HG02763 (cell line): Measurements from ENCODE around the gene KLF11.
"Not testable (repeated sequence)": the region's sequence is repeated elsewhere in the genome, so short reads cannot be mapped to it uniquely, and the experiment has no call there.

Experiments
- ATAC-seq: cut with Tn5 transposase; IDR thresholded peaks from one replicate; pipeline ENCODE4 v1.9.1; 2021; ENCODE audit warnings: mild to moderate bottlenecking, moderate library complexity; ENCODE audit not compliant: unreplicated experiment

KLF11 gene

DNA sequence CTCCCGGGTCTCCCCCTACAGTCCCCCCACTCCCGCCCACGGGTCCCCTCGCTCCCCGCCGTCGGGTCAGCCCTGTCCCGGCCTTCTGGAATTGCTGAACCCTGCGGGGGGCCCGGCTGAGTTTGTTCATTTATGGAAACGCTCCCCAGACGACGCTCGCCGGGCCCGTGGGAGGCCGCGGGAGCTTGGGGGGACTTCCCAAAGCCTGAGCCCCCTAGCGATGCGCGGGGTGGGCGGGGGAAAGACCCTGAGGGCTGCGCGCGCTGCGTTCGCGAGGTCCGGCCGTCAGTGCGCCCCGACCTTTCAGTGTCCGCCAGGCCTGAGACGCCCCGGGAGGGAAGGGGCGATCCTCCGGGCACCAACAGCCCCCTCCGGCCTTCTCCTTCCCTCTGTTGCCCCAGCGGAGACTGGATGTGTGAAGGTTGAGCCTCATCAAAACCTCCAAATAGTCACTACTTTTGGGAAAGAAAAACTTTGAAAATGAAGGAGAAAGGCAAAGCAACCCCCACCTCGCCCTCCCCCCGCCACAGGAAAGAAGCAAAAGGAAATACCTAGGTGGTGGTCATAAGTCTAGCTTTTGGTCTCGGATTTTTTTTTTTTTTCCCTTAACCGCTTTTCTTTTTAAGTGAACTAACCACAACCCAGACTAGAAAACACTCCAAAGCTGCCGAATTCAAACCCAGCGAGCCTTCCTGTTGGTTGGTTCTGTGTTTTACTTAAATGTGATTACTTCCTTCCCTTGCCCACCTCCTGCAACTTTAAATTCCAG lies 37.4 kb downstream of the KLF11 start:
- peak; percentile 28 for ATAC-seq

- ATAC-seq = no peak
Measured at GRCh38 chr2:10083046-10083445, 39.7 kb downstream of the KLF11 start.

DNA sequence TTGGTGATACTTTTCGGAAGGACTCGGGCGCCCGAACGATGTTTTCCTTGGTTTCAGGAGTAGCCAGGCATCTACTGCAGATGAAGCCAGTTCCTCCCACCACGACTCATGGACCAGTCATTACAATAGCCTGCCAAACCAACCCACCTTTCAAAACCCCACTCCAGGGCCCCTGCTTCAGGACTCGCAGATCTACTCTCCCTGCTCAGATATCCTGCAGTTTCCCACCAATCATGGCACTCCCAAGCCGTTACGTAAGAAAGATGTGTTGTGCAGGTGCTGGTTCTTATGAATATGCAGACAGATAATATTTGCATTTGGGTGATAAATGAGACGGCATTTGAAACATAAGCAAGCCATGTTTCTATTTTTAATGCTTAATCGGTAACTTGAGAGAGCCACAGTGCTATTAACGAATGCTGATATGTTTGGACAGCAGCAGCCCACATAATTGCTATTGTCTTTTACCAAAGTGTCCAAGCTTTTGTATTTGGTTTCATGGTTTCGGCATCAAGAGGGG lies 40.4 kb downstream of the KLF11 start:
- peak; percentile 32 for ATAC-seq

- no peak for ATAC-seq
Measured at GRCh38 chr2:10084223-10084865, 41.0 kb downstream of the KLF11 start.

- ATAC-seq = no peak
Measured at GRCh38 chr2:10085043-10085667, 41.8 kb downstream of the KLF11 start.

DNA sequence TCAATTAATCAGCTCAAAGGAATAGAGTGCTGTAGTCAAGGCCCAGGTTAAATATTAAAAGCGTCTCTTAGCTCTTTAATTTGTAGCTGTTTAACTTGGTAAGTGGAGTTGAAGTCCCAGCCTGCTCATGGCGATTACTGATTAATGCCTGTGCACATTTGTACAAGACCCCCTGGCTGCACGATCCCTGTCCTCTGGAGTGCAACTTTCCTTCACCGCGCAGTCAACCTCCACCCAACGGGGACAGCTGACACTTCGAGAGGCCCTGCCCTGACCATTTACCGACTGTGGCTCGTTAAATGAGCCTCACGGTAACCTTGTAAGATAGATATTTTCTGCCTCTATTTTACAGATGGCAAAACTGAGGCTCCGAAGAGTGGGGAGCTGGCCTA lies 42.3 kb downstream of the KLF11 start:
- no peak for ATAC-seq

- ATAC-seq = no peak
Measured at GRCh38 chr2:10086950-10087349, 43.6 kb downstream of the KLF11 start.

GRCh38 chr2:10087360-10087759 lies 44.0 kb downstream of the KLF11 start:
- ATAC-seq = no peak

DNA sequence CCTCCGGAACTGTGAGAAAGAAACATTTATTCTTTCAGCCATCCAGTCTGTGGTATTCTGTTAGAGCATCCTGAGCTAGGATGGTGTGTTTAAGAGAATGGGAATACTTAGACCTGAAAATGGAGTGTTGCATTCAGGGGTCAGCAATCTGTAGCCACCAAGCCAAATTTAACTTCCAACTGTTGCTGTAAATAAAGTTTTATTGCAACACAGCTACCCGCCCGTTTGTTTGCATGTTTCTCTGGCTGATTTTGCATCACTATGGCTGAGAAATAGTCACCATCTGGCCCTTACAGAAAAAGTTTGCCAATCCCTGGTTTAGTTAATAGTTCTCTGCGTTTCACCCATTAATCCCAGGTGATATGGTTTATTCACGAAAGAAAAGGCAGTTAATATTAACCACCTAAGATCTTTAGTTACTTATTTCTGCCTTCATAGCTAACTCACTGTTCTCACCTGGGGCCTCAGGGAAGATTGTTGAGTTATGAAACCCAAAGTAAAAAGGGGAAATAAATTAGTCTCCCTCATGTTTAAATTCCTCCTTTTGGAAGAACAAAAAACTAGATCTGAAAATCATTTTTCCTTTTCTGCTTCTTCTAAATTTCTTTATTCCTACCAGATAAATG lies 46.3 kb downstream of the KLF11 start:
- ATAC-seq = no peak

DNA sequence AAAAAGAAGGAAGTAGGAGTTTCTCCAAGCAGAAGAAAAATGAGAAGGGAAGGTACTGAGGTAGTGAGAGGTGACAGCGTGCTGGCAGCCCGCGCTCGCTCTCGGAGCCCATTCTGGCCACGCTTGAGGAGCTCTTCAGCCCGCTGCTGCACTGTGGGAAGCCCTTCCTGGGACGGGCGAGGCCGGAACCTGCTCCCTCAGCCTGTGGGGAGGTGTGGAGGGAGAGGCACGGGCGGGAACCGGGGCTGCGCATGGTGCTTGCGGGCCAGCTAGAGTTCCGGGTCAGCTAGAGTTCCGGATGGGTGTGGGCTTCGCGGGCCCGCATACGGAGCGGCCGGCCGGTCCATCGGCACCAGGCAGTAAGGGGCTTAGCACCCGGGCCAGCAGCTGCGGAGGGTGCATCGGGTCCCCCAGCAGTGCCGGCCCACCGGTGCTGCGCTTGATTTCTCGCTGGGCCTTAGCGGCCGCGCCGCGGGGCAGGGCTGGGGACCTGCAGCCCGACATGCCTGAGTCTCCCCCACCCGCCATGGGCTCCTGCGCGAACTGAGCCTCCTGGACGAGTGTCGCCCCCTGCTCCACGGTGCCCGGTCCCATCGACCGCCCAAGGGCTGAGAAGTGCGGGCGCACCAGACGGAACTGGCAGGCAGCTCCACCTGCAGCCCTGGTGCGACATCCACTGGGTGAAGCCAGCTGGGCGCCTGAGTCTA lies 48.0 kb downstream of the KLF11 start:
- peak; percentile 34 for ATAC-seq

- not testable (repeated sequence) for ATAC-seq
Measured at GRCh38 chr2:10091889-10092244, 48.5 kb downstream of the KLF11 start.

GRCh38 chr2:10094271-10094814 lies 51.0 kb downstream of the KLF11 start:
- ATAC-seq = no peak

DNA sequence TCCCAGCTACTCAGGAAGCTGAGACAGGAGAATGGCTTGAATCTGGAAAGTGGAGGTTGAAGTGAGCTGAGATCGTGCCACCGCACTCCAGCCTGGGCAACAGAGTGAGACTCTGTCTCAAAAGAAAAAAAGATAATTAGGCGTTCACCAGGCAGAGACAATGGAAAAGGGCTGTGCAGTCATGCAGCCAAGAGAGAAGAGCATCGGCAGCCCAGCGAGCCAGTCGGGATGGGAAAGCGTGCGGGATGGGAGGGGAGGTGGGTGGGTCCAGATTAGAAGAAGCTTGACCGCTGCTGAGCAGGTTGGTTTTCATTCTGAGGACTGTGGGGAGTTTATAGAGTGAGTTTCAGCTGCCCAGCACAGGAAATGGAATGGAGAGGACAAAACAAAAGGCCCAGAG lies 51.8 kb downstream of the KLF11 start:
- no peak for ATAC-seq

DNA sequence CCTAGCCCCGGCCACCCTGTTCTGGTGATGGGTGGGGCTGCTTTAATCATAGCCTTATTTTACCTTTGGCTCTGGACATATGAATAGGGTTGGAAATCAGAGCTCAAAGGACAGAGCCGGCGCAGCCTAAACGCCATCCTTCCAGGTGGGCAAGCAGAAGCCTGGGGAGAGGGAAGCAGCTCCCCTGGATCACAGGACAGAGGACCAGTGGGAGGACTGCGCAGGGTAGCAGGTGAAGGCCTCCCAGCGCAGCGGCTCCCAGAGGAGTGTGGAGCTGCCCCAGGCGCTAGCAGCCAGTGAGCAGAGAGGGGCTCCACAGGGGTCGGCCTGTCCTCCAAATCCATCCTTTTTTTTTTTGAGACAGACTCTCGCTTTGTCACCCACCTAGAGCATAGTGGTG lies 53.3 kb downstream of the KLF11 start:
- ATAC-seq = no peak

GRCh38 chr2:10097352-10098148 lies 54.2 kb downstream of the KLF11 start:
- ATAC-seq = peak; percentile 78

GRCh38 chr2:10101491-10101890 lies 58.1 kb downstream of the KLF11 start:
- no peak for ATAC-seq

DNA sequence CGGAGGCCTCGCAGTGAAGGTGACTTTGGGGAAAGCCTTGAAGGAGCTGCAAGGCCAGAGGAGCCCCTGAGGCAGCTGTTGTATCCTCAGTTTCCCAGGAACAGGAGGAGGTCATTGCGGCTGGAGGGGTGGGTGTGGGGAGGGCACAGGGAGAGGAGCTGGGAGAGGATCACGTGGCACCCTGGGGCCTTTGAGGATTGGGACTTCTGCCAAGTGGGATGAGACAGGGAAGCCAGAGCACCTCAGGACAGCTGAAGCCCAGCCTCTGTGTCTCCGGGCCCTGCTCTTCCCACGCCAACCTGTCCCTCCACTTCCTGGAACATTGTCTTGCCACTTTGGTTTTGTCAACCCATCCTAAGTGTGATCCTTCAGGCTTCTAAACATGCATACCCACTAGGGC lies 59.8 kb downstream of the KLF11 start:
- no peak for ATAC-seq
